Activated CD8-positive, alpha-beta memory T cell treated with anti-CD3 and anti-CD28 coated beads, Interleukin-2, amount 50 U/mL, for 24 hours (primary cell): ENCODE data around the gene CD63.

Experiments used
- DNase-seq: peaks from one replicate; pipeline ENCODE4 v3.0.0-alpha.2; 2020; ENCODE audit errors: extremely low read depth

CD63 gene

GRCh38 chr12:55704824-55705718 is 23.7 kb downstream of the CD63 start:
- DNase-seq: no peak

DNA sequence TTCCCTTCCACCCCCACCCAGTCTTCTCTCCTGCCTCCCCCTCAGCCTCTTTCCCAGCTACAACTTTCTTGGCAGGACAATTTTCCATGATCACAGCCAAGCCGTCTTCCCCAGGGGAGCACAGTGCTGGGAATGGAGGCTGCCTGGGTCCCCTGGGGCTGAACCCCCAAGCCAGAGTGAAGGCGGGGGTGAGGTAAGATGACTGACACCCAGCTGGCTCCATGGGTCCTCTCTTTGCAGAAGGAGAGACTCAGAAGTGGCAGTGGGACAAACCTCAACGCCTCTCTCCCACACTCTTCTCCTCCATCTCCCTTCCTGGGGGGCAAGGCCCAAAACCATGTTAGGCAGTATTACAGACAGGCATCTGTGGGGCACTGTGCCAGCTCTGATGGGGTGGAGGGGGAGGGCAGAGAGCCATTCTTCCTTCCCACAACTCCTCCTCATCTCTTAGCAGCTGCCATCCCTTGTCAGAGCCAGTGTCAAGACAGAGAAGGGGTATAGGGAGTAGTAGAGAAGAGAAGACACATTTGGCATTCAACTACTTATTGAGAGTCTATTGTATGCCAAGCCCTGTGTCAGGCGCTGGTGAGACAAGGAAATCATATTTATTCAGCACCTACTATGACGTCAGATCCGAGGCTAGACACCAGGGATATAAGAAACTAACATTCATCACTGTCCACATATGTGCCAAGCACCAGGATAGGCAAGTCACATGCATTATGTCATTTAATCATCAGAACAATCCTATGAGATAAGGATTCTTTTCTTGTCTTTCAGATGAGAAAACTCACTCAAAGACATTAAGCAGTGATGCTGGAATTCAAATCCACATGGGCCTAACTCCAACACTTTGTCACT is 24.7 kb downstream of the CD63 start:
- DNase-seq: no peak

GRCh38 chr12:55703288-55703687 is 25.5 kb downstream of the CD63 start:
- DNase-seq: no peak

DNA sequence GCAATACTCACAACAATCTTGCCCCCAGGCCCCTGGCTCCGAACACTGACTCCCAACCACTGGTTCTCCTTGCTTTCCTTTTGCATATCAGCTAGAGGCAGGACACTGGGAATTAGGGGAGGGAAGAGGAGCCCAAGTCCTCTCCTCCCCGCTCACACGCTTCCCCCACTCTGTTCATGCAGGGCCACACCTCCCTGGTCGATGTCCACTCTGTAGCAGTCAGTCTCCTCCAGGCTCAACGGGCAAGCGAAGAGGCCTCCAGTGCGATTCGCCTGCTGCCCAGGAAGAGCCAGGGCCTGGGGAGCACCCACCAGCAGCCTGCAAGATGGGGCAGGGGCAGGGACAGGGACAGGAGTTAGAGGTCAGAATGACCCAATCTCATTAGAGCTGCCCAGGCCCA is 25.9 kb downstream of the CD63 start:
- DNase-seq: no peak

GRCh38 chr12:55700255-55701018 is 28.4 kb downstream of the CD63 start:
- DNase-seq: no peak

DNA sequence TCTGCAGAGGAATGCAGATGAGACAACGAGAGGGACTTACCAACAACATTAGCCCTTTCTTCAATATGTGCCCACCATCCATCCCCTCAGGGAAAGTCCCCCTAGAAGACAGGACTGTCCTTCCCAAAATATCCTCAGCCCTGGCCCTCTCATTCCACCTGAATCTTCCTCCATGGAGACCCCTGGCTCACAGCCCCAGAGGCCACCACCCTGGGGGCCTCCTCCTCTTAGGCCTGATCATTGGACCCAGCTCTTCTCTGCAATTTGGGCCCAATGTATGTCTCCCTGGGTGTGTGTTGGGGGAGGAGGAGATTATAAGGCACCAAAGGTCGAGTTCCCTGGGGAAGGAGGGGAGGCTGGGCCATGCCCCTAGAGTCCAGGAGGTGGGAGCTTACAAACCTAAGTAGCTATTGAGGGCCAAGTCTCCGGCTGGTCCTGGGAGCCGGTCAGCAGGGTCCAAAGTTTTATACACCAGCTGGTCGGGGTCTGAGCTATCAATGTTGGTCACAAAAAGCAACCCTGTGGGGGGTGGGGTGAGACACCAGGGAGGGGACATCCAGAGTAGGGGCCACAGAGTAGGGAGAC is 29.2 kb downstream of the CD63 start:
- DNase-seq: no peak

- DNase-seq: no peak
Observed at GRCh38 chr12:55698965-55699364, 29.8 kb downstream of the CD63 start.

DNA sequence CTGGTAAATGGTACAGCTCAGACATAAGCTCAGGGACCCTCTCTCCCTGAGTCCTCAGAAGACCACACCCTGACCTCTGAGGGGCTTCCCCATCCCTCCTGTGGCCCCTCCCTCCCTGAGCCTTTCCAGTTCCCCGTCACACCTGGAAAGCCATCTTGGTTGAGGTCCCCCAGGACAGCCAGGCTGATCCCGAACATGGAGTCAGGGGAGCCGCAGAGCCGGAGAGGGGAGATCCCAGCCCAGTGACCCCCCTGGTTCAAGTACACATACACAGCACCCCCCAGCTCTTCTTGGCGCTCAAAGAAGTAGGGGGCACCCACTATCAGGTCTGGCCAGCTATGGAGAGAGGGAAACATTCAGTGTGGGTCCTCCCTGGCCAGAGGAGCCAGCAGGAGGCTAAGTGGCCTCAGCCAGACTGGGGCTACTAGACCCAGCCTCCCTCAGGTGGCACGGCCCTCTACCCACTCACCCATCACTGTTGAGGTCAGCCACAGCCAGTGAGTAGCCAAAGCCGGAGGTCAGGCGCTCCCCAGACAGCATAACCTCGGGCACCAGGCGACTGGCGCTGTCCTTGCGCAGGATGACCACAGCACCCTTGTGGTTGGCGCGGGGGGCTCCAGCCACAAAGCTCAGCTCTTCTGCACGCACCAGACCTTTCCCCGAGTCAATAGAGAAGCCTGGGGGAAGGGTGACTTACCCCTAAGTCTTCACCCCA is 30.4 kb downstream of the CD63 start:
- no peak for DNase-seq

GRCh38 chr12:55697686-55698085 is 31.1 kb downstream of the CD63 start:
- no peak for DNase-seq

GRCh38 chr12:55696796-55697462 is 31.9 kb downstream of the CD63 start:
- DNase-seq: no peak

GRCh38 chr12:55696141-55696540 is 32.7 kb downstream of the CD63 start:
- DNase-seq: no peak

DNA sequence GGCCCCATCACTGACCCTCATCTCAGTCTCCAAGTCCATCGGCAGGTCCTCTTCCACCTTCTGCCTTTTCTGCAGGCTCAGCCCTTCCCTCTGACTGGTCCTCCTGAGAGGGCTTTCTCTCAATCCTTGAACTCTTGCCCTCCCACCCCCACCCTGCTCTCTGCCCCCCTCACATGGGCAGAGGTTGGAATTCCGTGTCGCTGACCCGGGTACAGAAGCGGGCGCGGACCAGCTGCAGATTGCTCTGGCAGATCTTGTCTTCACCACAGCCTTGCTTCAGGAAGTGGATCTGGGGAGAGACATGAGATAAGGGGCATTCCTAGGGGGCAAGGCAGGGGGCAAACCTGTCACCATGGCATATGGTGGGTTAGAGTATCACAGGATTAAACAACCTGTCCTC is 33.5 kb downstream of the CD63 start:
- DNase-seq: no peak

- no peak for DNase-seq
Observed at GRCh38 chr12:55694651-55695050, 34.2 kb downstream of the CD63 start.

GRCh38 chr12:55694188-55694515 is 34.7 kb downstream of the CD63 start:
- no peak for DNase-seq

DNA sequence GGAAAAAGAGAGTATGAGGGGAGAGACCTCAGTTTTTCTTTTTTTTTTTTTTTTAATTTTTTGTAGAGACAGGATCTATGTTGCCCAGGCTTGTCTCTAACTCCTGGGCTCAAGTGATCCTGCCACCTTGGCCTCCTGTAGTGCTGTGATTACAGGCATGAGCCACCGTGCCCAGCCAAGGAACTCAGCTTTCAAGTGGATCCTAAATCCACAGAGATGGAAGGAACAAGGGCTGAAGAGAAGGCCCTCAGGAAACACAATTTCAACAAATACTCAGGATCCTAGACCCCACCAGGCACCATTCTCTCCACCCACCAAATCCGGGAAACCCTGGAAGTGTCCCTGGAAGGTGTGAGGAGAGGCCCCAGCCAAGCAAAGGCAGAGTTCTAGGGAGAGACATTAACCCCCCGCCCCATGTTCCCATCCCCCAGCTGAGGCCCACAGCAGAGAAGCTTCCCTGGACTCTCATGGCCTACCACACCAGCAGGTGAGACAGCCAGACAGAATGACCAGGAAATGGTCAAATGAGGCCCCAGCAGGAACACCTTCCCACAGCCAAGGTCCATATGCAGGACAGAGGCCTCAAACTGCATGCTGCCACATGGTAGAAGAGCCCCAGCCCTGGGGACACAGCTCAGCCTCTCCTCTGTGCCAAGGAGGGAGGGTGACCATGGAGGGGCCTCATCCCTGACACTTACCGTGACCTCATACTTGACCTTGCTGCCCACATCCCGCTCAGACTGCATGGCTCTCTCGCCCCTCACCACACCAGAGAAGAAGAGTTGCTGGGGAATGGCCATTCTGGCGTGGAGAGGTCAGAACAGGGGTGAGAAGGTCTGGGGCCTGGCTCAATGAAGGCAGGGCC is 35.3 kb downstream of the CD63 start:
- DNase-seq: no peak

DNA sequence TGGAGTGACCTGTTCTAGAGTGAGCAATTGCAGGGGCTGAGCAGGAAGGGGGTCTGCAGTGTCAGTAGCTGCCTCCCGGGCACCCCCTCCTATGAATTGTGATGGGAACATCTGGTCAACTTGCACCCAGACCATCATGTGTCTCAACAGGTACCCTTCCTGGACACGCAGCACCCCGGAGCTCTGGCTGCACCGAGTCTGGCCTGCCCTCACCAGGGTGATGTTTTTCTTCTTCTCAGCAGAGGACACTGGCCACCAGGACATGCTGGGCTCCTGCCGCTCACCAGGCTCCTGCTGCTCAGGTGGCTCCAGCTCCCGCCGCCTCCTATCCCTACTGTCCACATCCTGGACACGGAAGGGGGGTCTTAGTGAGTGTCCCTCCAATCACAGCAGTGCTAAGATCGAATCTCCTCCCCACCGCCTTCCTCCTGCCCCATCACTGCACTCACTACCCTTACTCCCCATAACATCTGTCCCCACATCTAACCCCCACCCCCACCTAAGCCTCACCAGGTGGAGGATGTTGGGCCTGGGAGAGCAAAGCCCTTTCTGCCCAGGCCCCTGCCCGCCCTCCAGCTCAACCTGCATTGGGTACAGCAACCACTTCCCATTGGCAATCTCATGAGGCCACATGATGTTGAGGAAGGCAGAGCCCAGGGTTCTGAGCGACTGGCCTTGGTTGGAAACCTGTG is 36.0 kb downstream of the CD63 start:
- DNase-seq: no peak

DNA sequence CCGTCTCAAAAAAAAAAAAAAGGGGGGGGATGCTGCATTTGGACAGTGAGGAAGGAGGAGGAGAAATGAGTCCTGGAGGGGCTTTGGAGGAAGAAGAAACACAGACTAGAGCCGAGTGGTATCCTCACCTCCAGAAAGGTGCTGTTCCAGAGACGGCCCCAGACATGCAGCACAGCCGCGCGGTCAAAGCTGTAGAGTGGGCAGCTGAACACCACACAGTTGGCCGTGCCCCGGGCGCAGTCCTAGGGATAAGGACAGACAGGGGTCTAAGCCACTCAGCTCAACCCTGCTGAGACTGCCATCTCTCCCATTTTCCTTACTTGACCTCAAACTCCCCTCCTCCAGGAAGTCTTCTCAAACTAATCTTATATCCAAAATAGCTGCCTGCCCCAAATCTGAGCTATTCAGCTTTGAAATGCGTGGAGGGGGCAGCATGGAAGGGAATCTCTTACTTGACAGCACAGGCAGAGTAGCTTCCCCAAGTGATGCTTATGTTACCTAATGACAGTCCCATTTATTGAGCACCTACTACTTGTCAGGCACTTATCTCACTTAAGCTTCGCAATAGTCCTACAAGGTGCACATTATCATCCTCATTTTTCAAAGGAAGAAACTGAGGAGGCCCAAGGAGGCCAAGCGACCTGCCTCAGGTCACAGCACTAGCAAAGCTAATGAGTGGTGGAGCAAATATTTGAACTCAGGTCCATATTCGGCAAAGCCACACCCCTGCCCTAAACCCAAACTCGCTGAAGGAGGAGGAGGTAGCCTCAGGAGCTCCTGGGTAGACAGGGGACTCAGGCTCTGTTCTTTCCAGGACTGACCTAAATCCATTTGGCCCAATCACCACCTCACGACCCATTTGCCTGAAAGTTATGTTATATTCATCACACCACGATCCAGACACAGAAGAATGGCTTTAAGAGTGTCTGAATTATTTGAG is 39.8 kb downstream of the CD63 start:
- DNase-seq: no peak

DNA sequence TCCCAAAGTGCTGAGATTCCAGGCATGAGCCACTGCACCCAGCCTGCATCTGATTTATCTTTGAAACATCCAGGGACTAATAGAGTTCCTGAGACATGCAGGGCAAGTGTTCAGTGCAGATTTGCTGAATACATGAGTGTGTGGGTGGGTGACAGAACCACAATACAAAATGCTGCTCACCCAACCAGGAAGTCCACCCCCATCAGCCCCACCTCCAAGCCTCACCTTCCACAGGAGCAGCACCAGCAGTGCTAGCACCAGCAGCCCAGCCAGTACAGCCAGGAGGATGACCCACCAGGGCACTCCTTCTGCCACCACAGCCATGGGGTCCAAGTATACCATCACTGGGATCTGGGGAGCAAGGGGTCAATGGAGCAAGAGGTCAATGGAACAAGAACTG is 41.1 kb downstream of the CD63 start:
- DNase-seq: no peak
